PC-9 (cell line): Measurements from ENCODE around the gene SUN3. TPM values are rescaled to one million over a fixed set of nuclear protein-coding genes. Genes with fewer than 3 reads are reported as not detected.
A peak's percentile ranks its signal among the peaks of the same experiment; 100 is the strongest.

ENCODE experiments used
- BruUV-seq: library from RNA; stranded (reverse); fragments of 400-500 nt; replicated peaks from 2 replicates; lab custom pipeline; 2021; lab: Mats Ljungman, UMichigan
- CTCF ChIA-PET: fragments of 300-600 bp; sonication (Branson Sonifier 250); formaldehyde crosslinking; loops from one replicate; lab custom pipeline; 2022; ENCODE audit warnings: antibody characterized with exemption; lab: Charles Lee
- POLR2A ChIA-PET: fragments of 300-600 bp; sonication (Branson Sonifier 250); formaldehyde crosslinking; loops from one replicate; lab custom pipeline; 2022; ENCODE audit warnings: antibody characterized with exemption; ENCODE audit not compliant: unreplicated experiment; lab: Charles Lee
- DNase-seq, 2 experiments: peaks; one replicate each; pipeline versions ENCODE4 v3.0.0 to v3.0.0-alpha.2; 2015 to 2022; ENCODE audit warnings: mixed read lengths in 1 of 2
- H2AFZ ChIP-seq: fragments of 200-600 bp; sonication (generic); 2 replicates; pipeline ENCODE4 v1.8.1; 2017; ENCODE audit warnings: antibody characterized with exemption
- H3F3A ChIP-seq: fragments of 200-600 bp; sonication (generic); 2 replicates; pipeline ENCODE4 v1.8.1; 2017; ENCODE audit warnings: antibody characterized with exemption, mild to moderate bottlenecking, low read depth; ENCODE audit not compliant: insufficient read depth
- H3K27ac ChIP-seq: fragments of 200-600 bp; sonication (generic); 2 replicates; pipeline ENCODE4 v1.6.1; 2016; ENCODE audit warnings: mixed run types
- H3K27me3 ChIP-seq: fragments of 200-600 bp; sonication (generic); 2 replicates; pipeline ENCODE4 v1.6.1; 2016; ENCODE audit warnings: low read depth, mixed run types; ENCODE audit not compliant: insufficient read depth
- H3K36me3 ChIP-seq: fragments of 200-600 bp; sonication (generic); 2 replicates; pipeline ENCODE4 v1.6.1; 2016; ENCODE audit warnings: low read depth, mixed run types
- H3K4me1 ChIP-seq: fragments of 200-600 bp; sonication (generic); replicated peaks from 2 replicates; pipeline ENCODE4 v1.6.1; 2016; ENCODE audit warnings: mixed run types; ENCODE audit not compliant: insufficient read depth
- H3K4me2 ChIP-seq: fragments of 200-600 bp; sonication (generic); 2 replicates; pipeline ENCODE4 v1.6.1; 2017; ENCODE audit warnings: mixed run types
- H3K4me3 ChIP-seq: fragments of 200-600 bp; sonication (generic); 2 replicates; pipeline ENCODE4 v1.6.1; 2016; ENCODE audit warnings: mixed run types
- H3K79me2 ChIP-seq: fragments of 200-600 bp; sonication (generic); 2 replicates; pipeline ENCODE4 v1.6.1; 2017; ENCODE audit warnings: low read depth, mixed run types
- H3K9me2 ChIP-seq: fragments of 200-600 bp; sonication (generic); 2 replicates; pipeline ENCODE4 v1.8.1; 2017; ENCODE audit warnings: mild to moderate bottlenecking; ENCODE audit not compliant: insufficient read depth
- H3K9me3 ChIP-seq: fragments of 200-600 bp; sonication (generic); 2 replicates; pipeline ENCODE4 v1.8.1; 2016; ENCODE audit warnings: low read depth; ENCODE audit not compliant: insufficient read depth
- H4K20me1 ChIP-seq: fragments of 200-600 bp; sonication (generic); 2 replicates; pipeline ENCODE4 v1.8.1; 2017; ENCODE audit not compliant: insufficient read depth
- EZH2 ChIP-seq: fragments of 200-600 bp; sonication (generic); IDR thresholded peaks from 2 replicates; pipeline ENCODE4 v1.8.0; 2017; ENCODE audit warnings: antibody characterized with exemption, low read depth
- intact Hi-C: fragments of 100-400 bp; cut with micrococcal nuclease; formaldehyde crosslinking; loops from one replicate; pipeline ENCODE4 v1.10.0; 2022; ENCODE audit not compliant: unreplicated experiment
- total RNA-seq: library from RNA; stranded (reverse); gene quantifications from 2 replicates; pipeline ENCODE4 v1.2.3, GENCODE V29; 2021
- TF ChIP-seq, protein P1 (sequence below): fragments of 200-600 bp; sonication (generic); conservative IDR thresholded peaks from 2 replicates; pipeline ENCODE4 v1.6.1; 2017; ENCODE audit warnings: mixed run types, antibody characterized with exemption, mild to moderate bottlenecking, moderate library complexity

Gene SUN3
- total RNA-seq, 1 experiment from 2014 or later, result 0.24 TPM

DNA sequence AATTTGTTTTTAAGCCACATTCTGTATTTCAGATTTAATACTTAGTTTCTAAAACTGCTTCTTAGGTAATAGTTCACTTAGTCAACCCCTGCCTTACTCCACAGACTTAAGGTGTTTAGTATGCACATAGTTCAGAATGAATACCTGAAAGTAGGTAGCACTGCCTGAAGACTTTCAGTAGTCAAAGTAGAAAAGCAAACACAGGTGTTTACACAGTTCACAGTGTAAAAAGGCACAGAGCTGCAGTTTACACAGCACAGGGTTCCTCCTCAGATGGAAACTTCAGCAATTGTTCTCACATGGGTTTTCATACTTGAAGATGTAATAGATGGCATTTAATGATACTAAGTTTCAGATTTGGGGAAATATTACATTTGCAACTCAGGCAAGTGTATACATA, 77.5 kb downstream of the SUN3 start:
- H3K27ac ChIP-seq, result peak overlapping the region; percentile 52
- CTCF ChIA-PET, result interaction anchor here (0.6 to 1.0 kb wide), 2 partner anchors 40 to 323 kb away, joined by 3 to 5 read pairs; no protein-coding TSS in a partner anchor
- no peaks in the 10 kb centered on the region for H3K79me2 ChIP-seq
- POLR2A ChIA-PET, result no interaction called here
- no peak overlapping the region for H3K4me3 ChIP-seq
- DNase-seq, result peak in 1 of 2 experiments; percentile 85
- no TSS peak for BruUV-seq
- H3K4me1 ChIP-seq, result peaks cover 26% of the 10 kb centered on the region
- 0 out of 2 replicates have a peak, but pooled peaks cover 8% of the 10 kb centered on the region for H3K36me3 ChIP-seq
- H3K4me2 ChIP-seq, result peak overlapping the region; percentile 39
- no peak overlapping the region for H2AFZ ChIP-seq
- intact Hi-C loops, result no loop called here
- peaks cover 26% of the 10 kb centered on the region for H3F3A ChIP-seq
- H3K27me3 ChIP-seq, result no peaks in the 10 kb centered on the region
- no peaks in the 10 kb centered on the region for H3K9me3 ChIP-seq
- TF ChIP-seq, protein P1, sequence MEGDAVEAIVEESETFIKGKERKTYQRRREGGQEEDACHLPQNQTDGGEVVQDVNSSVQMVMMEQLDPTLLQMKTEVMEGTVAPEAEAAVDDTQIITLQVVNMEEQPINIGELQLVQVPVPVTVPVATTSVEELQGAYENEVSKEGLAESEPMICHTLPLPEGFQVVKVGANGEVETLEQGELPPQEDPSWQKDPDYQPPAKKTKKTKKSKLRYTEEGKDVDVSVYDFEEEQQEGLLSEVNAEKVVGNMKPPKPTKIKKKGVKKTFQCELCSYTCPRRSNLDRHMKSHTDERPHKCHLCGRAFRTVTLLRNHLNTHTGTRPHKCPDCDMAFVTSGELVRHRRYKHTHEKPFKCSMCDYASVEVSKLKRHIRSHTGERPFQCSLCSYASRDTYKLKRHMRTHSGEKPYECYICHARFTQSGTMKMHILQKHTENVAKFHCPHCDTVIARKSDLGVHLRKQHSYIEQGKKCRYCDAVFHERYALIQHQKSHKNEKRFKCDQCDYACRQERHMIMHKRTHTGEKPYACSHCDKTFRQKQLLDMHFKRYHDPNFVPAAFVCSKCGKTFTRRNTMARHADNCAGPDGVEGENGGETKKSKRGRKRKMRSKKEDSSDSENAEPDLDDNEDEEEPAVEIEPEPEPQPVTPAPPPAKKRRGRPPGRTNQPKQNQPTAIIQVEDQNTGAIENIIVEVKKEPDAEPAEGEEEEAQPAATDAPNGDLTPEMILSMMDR, result no peak
- TF ChIP-seq EZH2, result no peak
- no peaks in the 10 kb centered on the region for H3K9me2 ChIP-seq
- H4K20me1 ChIP-seq, result no peaks in the 10 kb centered on the region

DNA sequence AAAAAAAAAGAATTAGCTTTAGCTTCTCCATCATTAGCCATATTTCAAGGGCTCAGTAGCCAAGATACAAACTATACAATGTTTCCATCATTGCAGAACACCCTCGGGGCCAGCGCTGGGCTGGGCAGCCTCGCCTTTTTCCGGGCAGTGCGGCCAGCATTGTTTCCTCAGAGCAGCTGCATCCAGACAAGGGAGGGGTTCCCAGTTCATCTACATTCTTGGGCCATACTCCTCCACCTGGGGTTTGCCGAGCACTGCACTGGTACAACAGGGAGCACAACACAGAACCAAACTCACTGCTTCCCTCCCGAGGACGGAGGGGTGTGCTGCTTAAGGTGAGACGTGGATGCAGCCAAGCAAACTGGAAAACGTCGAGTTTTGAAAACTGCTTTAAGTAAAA, 78.2 kb downstream of the SUN3 start:
- ChIA-PET CTCF (interaction anchor here (0.6 to 1.0 kb wide), 3 partner anchors 37 to 323 kb away, joined by 3 to 5 read pairs (median 4); no protein-coding TSS in a partner anchor), POLR2A (interaction anchor here (0.5 to 0.6 kb wide), 3 partner anchors 107 to 380 kb away, joined by 3 to 10 read pairs (median 3); no protein-coding TSS in a partner anchor)
- Histone ChIP-seq H3K4me3 (no peak overlapping the region), H3F3A (peaks cover 26% of the 10 kb centered on the region), H3K79me2 (no peaks in the 10 kb centered on the region), H3K9me2 (no peaks in the 10 kb centered on the region), H3K27me3 (no peaks in the 10 kb centered on the region), H3K9me3 (no peaks in the 10 kb centered on the region), H3K36me3 (0 out of 2 replicates have a peak, but pooled peaks cover 2% of the 10 kb centered on the region), H3K4me1 (peaks cover 26% of the 10 kb centered on the region), H3K27ac (peak overlapping the region; percentile 52), H3K4me2 (peak overlapping the region; percentile 39), H4K20me1 (no peaks in the 10 kb centered on the region), H2AFZ (no peak overlapping the region)
- BruUV-seq, result no TSS peak
- TF ChIP-seq, protein P1, result no peak
- no peak for TF ChIP-seq EZH2
- intact Hi-C loops, result no loop called here
- peak; percentile 64 to 65 for DNase-seq

DNA sequence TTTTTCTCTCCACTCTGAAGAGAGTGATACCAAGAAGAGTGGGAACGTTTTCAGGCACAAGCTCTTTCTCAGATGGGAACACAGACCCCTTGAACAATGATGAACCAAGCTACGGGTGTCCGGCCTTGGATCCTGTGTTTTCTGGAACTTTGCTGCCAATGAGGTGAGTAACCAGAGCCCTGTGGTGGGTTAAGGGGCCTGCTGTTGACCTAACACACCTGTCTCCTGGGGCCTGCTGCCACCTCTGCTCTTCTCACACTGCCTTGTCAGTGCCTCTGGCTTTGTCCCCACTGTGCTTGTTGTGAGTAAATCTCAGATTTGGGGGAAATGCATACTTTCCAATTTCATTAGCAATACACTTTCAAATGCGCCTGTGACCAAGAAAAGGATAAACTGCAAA, 79.2 kb downstream of the SUN3 start:
- Histone ChIP-seq H3K4me1 (peaks cover 26% of the 10 kb centered on the region), H2AFZ (no peak overlapping the region), H3K4me3 (no peak overlapping the region), H3K9me2 (no peaks in the 10 kb centered on the region), H3K4me2 (no peak overlapping the region), H3K9me3 (no peaks in the 10 kb centered on the region), H3K79me2 (no peaks in the 10 kb centered on the region), H3K27me3 (no peaks in the 10 kb centered on the region), H4K20me1 (no peaks in the 10 kb centered on the region), H3K27ac (no peak overlapping the region), H3F3A (peaks cover 20% of the 10 kb centered on the region), H3K36me3 (no peaks in the 10 kb centered on the region)
- CTCF ChIA-PET, result no interaction called here
- TF ChIP-seq, protein P1, result no peak
- TF ChIP-seq EZH2, result no peak
- BruUV-seq, result no TSS peak
- DNase-seq, result no peak
- POLR2A ChIA-PET, result no interaction called here
- intact Hi-C loops, result loop anchor here (5.0 to 10.0 kb wide), 3 partner anchors 125 to 928 kb away; no protein-coding TSS in a partner anchor
